HG02852 (cell line): ENCODE data around the gene ENO3.

Experiments
- ATAC-seq: cut with Tn5 transposase; IDR thresholded peaks from one replicate; pipeline ENCODE4 v1.9.1; 2021; ENCODE audit warnings: mild to moderate bottlenecking, moderate library complexity; ENCODE audit not compliant: unreplicated experiment

The ENO3 gene

GRCh38 chr17:4949321-4950074 lies 1.4 kb upstream of the ENO3 start:
- peak; percentile 30 for ATAC-seq

- peak; percentile 3 for ATAC-seq
Measured at GRCh38 chr17:4950075-4950745, 709 bp upstream of the ENO3 start.

DNA sequence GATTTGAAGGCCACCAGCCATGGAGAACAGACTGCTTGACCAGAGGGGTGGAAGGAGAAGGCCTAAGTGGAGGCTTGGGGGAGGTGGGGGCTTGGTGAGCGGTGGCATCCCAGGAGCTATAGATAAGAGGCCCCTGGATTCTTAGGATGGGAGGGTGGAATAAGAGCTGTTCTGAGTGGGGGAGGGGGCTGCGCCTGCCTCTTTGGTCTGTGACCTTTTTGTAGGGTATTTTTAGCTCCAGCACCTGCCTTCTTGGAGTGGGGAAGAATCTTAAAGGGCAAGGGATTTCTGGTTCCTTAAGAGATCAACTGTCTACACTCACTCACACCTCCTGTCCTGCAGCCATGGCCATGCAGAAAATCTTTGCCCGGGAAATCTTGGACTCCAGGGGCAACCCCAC lies 567 bp downstream of the ENO3 start:
- no peak for ATAC-seq

- no peak for ATAC-seq
Measured at GRCh38 chr17:4953451-4953961, 2.6 kb downstream of the ENO3 start.

- no peak for ATAC-seq
Measured at GRCh38 chr17:4955091-4955490, 4.2 kb downstream of the ENO3 start.

DNA sequence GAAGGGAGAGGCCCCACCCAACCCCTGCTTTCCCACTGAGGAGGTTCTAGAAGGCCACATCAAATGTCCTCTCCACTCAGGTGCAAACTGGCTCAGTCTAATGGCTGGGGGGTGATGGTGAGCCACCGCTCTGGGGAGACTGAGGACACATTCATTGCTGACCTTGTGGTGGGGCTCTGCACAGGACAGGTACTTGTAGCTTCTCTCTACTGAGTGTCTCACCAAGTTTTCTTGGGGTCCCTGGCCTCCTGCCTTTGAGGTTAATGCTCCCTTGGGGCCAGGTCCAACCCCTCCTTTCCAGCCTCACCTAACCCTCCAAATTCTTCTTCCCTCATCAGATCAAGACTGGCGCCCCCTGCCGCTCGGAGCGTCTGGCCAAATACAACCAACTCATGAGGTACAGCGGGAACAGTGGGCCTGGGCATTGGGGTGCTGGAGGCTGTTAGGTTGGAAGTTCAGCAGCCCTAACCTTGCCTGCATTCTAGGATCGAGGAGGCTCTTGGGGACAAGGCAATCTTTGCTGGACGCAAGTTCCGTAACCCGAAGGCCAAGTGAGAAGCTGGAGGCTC lies 5.7 kb downstream of the ENO3 start:
- no peak for ATAC-seq

DNA sequence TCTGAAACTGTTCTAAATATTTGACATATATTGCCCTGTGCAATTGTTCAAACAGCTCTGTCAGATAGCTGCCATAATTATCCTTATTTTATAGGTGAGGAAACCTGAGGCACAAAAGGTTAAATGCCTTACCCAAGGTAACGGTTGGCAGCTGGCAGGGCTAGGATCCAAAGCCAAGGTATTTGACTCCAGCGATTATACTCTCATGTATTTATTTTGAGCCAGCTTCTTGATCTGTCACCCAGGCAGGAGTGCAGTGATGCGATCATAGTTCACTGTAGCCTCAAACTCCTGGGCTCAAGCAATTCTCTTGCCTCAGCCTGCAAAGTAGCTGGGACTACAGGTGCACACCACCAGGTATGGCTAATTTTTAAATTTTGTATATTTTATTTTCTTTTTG lies 7.2 kb downstream of the ENO3 start:
- ATAC-seq: no peak

- no peak for ATAC-seq
Measured at GRCh38 chr17:4959261-4959965, 8.5 kb downstream of the ENO3 start.

- no peak for ATAC-seq
Measured at GRCh38 chr17:4960279-4960922, 9.5 kb downstream of the ENO3 start.

DNA sequence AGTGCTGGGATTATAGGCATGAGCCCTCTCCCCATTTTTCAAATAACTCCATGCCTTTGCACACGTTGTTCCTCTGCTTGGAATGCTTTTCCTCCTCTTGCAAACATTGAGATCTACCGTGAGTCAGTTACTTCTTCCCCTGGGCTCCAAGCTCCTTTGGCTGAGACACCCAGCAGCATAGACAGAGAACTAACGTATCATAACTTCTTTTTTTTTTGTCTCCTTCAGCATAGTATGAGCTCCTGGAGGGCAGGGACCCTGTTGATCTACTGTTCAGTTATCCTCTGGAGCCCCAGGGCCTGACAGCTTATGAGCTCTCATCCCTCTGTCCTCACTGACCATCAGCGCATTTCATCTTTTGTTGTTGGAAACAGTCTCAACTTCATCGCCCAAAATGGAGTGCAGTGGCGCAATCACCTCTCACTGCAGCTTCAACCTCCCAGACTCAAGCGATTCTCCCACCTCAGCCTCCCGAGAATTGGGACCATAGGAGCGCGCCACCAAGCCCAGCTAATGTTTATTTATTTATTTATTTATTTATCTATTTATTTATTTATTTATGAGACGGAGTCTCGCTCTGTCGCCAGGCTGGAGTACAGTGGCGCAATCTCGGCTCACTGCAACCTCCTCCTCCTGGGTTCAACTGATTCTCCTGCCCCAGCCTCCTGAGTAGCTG lies 14.5 kb downstream of the ENO3 start:
- no peak for ATAC-seq

DNA sequence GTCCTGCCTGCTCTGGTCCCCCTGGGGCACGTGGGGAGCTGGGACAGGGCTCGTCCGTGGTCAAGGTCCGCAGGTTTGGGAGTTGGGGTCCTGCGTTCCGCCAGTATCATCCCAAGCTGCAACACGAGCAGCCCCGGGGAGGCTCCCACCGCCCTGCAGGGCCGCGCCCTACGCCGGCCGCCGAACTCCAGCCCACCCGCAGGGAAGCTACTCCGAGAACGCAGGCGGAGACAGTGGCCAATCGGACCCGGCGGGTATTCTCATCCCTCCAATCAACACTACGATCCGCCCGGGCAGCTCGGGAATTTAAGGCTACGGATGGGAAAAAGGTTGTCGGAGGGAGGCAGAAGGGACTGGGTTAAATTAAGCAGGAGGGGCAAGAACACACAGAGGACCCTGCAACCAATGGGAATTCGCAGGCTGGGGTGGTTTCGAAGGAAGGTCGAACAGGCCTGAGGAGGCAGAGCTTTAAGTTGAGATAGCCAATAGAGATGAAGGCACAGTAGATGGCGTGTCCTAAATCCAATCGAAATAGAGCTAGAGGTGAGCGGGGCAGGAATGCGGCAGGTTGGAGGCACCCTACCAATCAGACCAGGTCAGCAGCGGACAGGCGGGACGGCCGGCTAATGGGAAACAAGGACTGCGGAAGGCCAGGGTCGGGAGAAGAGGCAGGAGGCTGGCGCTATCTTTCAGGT lies 16.1 kb downstream of the ENO3 start:
- peak; percentile 82 for ATAC-seq

- peak; percentile 59 for ATAC-seq
Measured at GRCh38 chr17:4967539-4968485, 16.9 kb downstream of the ENO3 start, which contains the start of gene SPAG7. Gene SPAG7, minus strand, starts transcription at chr17:4967817. Its CDS starts 13 bp downstream, at chr17:4967804.

DNA sequence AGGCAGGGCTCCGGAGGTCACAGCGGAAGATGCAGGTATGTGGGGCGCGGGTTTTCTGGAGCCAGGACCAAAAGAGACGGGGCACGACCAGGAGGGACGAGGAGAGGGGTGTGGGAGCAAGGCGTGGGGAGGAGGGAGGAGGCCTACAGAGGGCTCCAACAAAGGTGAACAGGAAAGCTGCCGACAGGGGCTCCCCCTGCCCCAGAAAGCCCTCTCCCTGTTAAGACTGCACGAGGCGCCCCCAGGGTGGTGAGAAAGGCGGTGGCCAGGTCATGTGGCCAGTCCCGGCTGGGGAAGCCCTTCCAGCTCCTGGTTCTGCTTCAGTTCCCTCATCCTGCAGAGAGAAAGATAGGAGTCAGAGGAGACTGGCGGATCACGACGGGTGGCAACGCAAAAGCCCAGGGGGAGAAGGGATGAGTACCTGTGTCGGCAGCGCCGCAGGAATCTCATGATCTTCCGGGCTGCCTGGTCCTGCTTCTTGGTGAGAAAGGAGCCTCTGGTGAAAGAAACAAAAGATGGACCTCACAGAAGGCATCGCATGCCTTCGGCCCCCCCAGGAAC lies 17.6 kb downstream of the ENO3 start:
- no peak for ATAC-seq

- ATAC-seq: no peak
Measured at GRCh38 chr17:4969047-4969550, 18.2 kb downstream of the ENO3 start.

GRCh38 chr17:4969551-4970173 lies 18.7 kb downstream of the ENO3 start:
- ATAC-seq: no peak

- ATAC-seq: no peak
Measured at GRCh38 chr17:4970273-4970672, 19.4 kb downstream of the ENO3 start.

DNA sequence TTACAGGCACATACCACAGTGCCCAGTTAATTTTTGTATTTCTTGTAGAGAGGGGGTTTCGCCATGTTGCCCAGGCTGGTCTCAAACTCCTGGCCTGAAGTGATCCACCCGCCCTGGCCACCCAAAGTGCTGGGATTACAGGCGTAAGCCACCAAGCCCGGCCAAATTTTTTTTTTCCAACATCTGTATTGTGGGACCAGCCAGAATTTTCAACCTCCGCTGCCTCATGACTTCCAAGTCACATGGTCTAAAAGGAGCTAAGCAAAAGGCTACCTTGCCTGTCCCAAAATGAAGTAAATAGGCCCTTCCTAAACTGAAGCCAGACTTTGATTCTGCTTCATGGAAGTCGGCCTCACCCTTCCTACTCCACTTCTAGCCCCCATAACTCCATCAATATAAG lies 20.9 kb downstream of the ENO3 start:
- no peak for ATAC-seq

DNA sequence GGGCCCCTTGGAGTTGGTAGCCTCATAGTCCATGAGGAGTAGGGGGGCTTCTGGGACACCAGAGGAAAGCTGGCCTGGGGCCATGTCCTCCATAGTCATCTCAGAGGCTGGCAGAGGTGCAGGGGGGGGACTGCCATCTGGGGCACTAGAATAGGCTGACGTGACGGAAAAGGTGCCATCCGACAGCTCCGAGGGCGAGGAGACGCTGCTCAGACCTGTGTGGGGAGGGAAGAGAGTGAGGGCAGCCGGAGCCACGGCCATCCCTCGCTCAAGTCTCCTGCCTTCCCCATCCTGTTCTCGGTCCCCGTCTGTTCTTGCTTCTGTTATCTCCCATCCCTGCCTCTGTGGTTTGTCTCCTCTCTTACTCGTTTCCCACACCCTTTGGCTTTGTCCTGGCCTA lies 21.4 kb downstream of the ENO3 start:
- no peak for ATAC-seq
